Hematopoietic multipotent progenitor cell treated with erythropoietin and hydrocortisone succinate and interleukin-3 and kit ligand, for 17 days (in vitro differentiated cells): ENCODE results near the gene CUEDC1.

Source experiments
- DNase-seq: peaks from one replicate; pipeline ENCODE4 v3.0.0-alpha.2; 2015; ENCODE audit warnings: low spot score

CUEDC1 gene

GRCh38 chr17:57874434-57875289 is 80.5 kb downstream of the CUEDC1 start:
- DNase-seq, result no peak

- no peak for DNase-seq
Observed at GRCh38 chr17:57874058-57874419, 81.2 kb downstream of the CUEDC1 start.

- DNase-seq, result no peak
Observed at GRCh38 chr17:57873261-57874057, 81.8 kb downstream of the CUEDC1 start.

GRCh38 chr17:57872536-57872935 is 82.7 kb downstream of the CUEDC1 start:
- DNase-seq, result no peak

- no peak for DNase-seq
Observed at GRCh38 chr17:57871863-57872262, 83.3 kb downstream of the CUEDC1 start.

GRCh38 chr17:57871155-57871554 is 84.1 kb downstream of the CUEDC1 start:
- DNase-seq, result no peak

- no peak for DNase-seq
Observed at GRCh38 chr17:57870283-57870635, 85.0 kb downstream of the CUEDC1 start.

- DNase-seq, result no peak
Observed at GRCh38 chr17:57869617-57870282, 85.5 kb downstream of the CUEDC1 start.

GRCh38 chr17:57868910-57869616 is 86.1 kb downstream of the CUEDC1 start:
- DNase-seq, result no peak

GRCh38 chr17:57868007-57868909 is 87.0 kb downstream of the CUEDC1 start:
- DNase-seq, result no peak

- DNase-seq, result no peak
Observed at GRCh38 chr17:57867126-57867525, 88.1 kb downstream of the CUEDC1 start.

GRCh38 chr17:57866723-57867122 is 88.5 kb downstream of the CUEDC1 start:
- no peak for DNase-seq

GRCh38 chr17:57866319-57866718 is 88.9 kb downstream of the CUEDC1 start:
- no peak for DNase-seq

- no peak for DNase-seq
Observed at GRCh38 chr17:57864273-57864672, 90.9 kb downstream of the CUEDC1 start.

- no peak for DNase-seq
Observed at GRCh38 chr17:57862694-57863667, 92.2 kb downstream of the CUEDC1 start.

GRCh38 chr17:57861790-57862693 is 93.2 kb downstream of the CUEDC1 start:
- no peak for DNase-seq

- no peak for DNase-seq
Observed at GRCh38 chr17:57861000-57861789, 94.0 kb downstream of the CUEDC1 start.

GRCh38 chr17:57860414-57860999 is 94.7 kb downstream of the CUEDC1 start:
- DNase-seq, result no peak
